ENCODE data around the gene TRIM65. TPM values are rescaled to one million over a fixed set of nuclear protein-coding genes. Genes with fewer than 3 reads are reported as not detected.

TRIM65 gene
- total RNA-seq, 2 experiments from 2014 or later = 54.2 to 60.4 TPM

DNA sequence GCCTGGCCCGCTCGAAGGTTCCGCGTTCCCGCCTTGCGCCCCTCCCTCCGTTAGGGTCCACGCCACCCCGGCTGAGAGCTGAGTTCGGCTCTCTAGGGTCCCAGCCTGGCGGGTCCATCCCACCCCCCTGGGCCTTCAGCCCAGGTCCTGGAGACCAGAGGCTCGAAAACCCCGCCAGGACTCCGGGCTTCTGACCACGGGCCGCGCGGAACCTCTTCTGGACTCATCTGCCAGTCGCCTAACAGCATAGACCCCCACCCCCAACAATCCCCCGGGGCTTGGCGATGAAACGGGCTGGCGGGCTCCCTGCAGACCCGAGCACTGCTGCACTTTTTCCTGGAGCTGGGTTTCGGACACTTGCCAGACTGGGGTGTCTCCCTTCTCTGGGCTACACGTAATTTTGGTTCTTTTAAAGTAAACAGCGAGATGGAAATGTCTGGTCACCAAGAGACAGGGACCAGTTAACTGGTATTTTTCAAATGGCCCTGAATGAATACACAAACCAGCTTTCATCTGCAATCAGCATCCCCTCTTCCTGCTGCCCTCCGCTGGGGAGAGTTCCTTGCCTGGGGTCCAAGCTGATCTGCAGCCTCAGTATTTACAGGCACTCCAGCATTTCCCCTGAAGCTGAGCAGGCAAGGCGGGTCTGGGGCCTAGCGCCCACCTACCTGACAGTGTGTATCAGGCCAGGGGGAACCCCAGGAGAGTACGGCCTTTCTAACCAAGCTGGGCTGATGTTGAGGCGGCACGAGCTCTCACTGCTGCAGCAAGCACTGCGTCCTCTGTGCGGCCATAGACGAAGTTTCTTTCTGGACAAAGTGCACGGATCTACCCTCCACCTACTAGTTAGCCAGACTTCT, 639 bp upstream of the TRIM65 start:
- DNase-seq (ENCODE audit: low spot score) = no peak
- Histone ChIP-seq H3K36me3 (ENCODE audit: insufficient read depth, low read length) (peaks cover 53% of the 10 kb centered on the region), H2AFZ (ENCODE audit: low read length) (0 out of 2 replicates have a peak overlapping the region, but pooled peaks have one; percentile 33), H3K9me2 (ENCODE audit: insufficient read depth, low read length) (no peaks in the 10 kb centered on the region), H3K9me3 (ENCODE audit: low read length) (no peaks in the 10 kb centered on the region), H3K79me2 (ENCODE audit: insufficient read depth, low read depth, low read length) (peaks cover 20% of the 10 kb centered on the region), H3K27ac (ENCODE audit: low read depth, low read length, poor library complexity, severe bottlenecking) (peak overlapping the region; percentile 55), H3K4me1 (ENCODE audit: insufficient read depth, low read length, poor library complexity, severe bottlenecking) (peaks cover 23% of the 10 kb centered on the region), H3K4me3 (ENCODE audit: low read depth, low read length, poor library complexity, severe bottlenecking) (peak overlapping the region; percentile 80), H3K4me2 (ENCODE audit: low read length) (peak overlapping the region; percentile 95), H4K20me1 (ENCODE audit: insufficient read depth, low read length) (no peaks in the 10 kb centered on the region)
- ChIA-PET CTCF (ENCODE audit: unreplicated experiment) (interaction anchor here (1.1 to 2.0 kb wide), 2 partner anchors 12 to 42 kb away, joined by 4 to 10 read pairs; partner anchors contain the start of gene WBP2), POLR2A (interaction anchor here (0.5 to 2.1 kb wide), 5 partner anchors 8 to 83 kb away, joined by 3 to 12 read pairs (median 4); no protein-coding TSS in a partner anchor)
- BruUV-seq (replicated peaks) = TSS peak; percentile 60
- no peak for TF ChIP-seq EZH2phosphoT487 (IDR thresholded peaks at IDR 0.05; ENCODE audit: borderline replicate concordance, low read depth, low read length)
- TF ChIP-seq, protein P1, sequence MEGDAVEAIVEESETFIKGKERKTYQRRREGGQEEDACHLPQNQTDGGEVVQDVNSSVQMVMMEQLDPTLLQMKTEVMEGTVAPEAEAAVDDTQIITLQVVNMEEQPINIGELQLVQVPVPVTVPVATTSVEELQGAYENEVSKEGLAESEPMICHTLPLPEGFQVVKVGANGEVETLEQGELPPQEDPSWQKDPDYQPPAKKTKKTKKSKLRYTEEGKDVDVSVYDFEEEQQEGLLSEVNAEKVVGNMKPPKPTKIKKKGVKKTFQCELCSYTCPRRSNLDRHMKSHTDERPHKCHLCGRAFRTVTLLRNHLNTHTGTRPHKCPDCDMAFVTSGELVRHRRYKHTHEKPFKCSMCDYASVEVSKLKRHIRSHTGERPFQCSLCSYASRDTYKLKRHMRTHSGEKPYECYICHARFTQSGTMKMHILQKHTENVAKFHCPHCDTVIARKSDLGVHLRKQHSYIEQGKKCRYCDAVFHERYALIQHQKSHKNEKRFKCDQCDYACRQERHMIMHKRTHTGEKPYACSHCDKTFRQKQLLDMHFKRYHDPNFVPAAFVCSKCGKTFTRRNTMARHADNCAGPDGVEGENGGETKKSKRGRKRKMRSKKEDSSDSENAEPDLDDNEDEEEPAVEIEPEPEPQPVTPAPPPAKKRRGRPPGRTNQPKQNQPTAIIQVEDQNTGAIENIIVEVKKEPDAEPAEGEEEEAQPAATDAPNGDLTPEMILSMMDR (conservative IDR thresholded peaks at IDR 0.05; ENCODE audit: low read length) = no peak
- intact Hi-C loops (cut with micrococcal nuclease; ENCODE audit: unreplicated experiment) = loop anchor here (2.0 kb wide), 1 partner anchor 119 kb away; a partner anchor contains a TSS

DNA sequence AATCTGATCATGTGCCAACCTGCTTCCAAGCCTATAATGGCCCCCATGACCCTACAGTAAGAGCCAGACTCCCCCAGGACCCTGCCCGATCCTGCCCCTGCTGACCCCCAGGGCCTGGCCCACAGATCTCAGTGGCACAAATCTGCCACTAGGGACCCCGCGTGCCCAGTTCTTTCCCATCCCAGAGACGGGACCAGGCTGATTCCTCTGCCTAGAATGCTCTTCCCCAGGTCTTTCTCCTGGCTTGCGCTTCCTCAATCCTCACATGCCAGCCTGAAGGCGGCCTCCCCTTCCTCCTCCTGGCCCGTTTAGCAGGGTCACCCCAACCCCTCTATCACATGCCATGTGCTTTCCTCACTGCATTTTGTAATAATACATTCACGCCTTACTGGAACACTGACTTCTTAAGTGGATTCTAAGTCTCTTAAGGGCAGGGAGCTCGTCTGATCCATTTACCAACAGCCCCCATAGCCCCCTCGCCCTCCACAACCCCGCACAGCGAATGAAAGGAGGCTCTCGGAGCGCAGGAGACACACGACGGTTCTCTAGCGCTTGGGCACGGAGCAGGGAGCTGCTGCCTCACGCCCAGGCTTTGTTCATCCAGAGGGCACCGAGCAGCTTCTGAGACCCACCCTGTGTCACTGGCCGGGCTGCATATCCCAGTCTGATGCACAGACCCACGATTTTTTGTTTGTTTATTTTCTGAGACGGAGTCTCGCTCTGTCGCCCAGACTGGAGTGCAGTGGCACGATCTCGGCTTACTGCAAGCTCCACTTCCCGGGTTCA, 1.2 kb downstream of the TRIM65 start:
- Histone ChIP-seq H3K27ac (ENCODE audit: low read depth, low read length, poor library complexity, severe bottlenecking) (peak overlapping the region; percentile 55), H3K36me3 (ENCODE audit: insufficient read depth, low read length) (peaks cover 53% of the 10 kb centered on the region), H2AFZ (ENCODE audit: low read length) (peak overlapping the region; percentile 3; the same call in 1 of the 2 replicates), H3K4me2 (ENCODE audit: low read length) (peak overlapping the region; percentile 95), H3K9me2 (ENCODE audit: insufficient read depth, low read length) (no peaks in the 10 kb centered on the region), H3K4me1 (ENCODE audit: insufficient read depth, low read length, poor library complexity, severe bottlenecking) (peaks cover 23% of the 10 kb centered on the region), H3K4me3 (ENCODE audit: low read depth, low read length, poor library complexity, severe bottlenecking) (peak overlapping the region; percentile 80), H3K9me3 (ENCODE audit: low read length) (no peaks in the 10 kb centered on the region), H4K20me1 (ENCODE audit: insufficient read depth, low read length) (no peaks in the 10 kb centered on the region), H3K79me2 (ENCODE audit: insufficient read depth, low read depth, low read length) (peaks cover 20% of the 10 kb centered on the region)
- ChIA-PET CTCF (ENCODE audit: unreplicated experiment) (interaction anchor here (0.5 to 2.0 kb wide), 5 partner anchors 9 to 370 kb away, joined by 3 to 10 read pairs (median 4); partner anchors contain the start of genes MRPL38, UBALD2 and WBP2), POLR2A (interaction anchor here (0.5 to 2.1 kb wide), 8 partner anchors 13 to 511 kb away, joined by 3 to 12 read pairs (median 4); partner anchors contain the start of gene WBP2)
- TF ChIP-seq, protein P1 (conservative IDR thresholded peaks at IDR 0.05; ENCODE audit: low read length) = peak; percentile 82
- no peak for TF ChIP-seq EZH2phosphoT487 (IDR thresholded peaks at IDR 0.05; ENCODE audit: borderline replicate concordance, low read depth, low read length)
- no TSS peak for BruUV-seq (replicated peaks)
- intact Hi-C loops (cut with micrococcal nuclease; ENCODE audit: unreplicated experiment) = loop anchor here (1.0 to 2.0 kb wide), 3 partner anchors 19 to 117 kb away; partner anchors contain the start of gene WBP2
- peak; percentile 48 for DNase-seq (ENCODE audit: low spot score)
